ENCODE data around the gene KRTAP3-3.
"Not testable (repeated sequence)": the region's sequence is repeated elsewhere in the genome, so short reads cannot be mapped to it uniquely, and the experiment has no call there.

Gene KRTAP3-3

DNA sequence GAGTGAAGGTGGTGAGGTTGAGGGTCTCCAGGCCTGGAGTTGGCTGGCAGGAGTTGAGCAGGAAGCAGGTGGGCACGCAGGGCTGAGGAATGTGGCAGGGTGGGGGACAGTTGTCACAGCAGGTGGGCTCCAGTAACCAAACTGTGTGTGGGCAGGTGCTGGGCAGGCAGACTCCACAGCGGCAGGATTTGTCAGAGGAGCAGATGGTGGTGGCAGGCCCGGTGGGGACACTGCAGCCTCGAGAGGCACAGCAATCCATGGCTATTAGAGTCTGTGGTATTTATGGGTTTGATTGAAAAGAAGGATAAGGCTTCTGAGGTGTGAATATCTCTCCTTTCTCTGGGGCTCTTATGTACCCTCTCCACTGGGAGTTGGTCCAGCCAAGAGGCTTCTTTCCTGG, at the start of gene KRTAP3-3:
TSS of gene KRTAP3-3 (minus strand) at position 326 of the 400 bp plus-strand sequence. CDS start at position 259, 67 bp downstream.
- DNase-seq (ENCODE audit: low spot score), result no peak

DNA sequence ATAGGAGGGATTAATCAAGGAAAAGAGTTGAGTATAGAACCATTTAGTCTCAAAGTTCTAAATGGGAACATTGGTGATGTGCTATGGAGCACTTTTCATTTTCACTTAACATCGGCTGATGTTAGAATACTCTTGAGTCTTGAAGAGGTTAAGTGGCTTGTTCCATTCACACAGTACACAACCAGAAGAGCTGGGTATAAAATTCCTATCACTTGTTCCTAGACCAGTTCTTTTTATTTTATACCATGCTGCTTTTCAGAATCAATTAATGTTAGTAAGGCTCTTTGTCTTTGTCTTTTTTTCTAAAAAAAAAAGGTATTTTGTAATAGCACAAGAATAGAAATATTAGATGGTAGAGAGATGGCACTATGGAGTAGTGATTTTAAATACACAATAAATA, 49.0 kb upstream of the KRTAP3-3 start:
- DNase-seq (ENCODE audit: low spot score), result no peak

DNA sequence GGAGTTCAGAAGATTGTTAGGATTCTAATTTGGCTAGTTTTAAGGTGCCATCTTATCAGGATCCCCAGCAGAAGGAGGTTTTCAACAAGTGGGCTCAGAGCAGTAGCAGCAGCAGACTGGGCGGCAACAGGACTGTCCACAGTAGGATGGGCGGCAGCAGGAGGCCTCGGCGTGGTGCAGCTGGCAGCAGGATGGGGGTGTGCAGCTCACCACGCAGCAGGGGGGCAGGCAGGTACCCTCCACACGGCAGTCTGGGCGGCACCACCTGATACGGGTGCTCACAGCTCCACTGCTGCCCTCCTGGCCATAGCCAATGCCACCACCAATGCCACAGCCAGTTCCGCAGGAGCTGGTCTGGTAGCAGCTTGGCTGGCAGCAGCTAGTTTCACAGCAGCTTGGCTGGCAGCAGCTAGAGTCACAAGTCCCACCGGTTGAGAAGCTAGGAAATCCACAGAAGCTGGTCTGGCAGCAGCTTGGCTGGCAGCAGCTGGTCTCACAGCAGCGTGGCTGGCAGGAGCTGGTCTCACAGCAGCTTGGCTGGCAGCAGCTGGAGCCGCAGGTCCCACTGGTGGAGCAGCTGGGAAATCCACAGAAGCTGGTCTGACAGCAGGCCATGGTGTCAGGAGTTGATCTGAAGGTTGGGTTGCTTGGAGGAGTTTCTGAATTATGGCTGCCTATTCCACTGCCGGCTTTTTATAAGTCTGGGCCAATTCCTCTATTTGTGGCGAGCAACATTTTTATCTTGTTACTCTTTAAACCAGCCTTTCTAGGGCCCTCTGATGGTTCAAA, 47.0 kb upstream of the KRTAP3-3 start, which contains the start of gene KRTAP1-1:
TSS of gene KRTAP1-1 (minus strand) at position 668 of the 789 bp plus-strand sequence. CDS start at position 615, 53 bp downstream.
- DNase-seq (ENCODE audit: low spot score), result not testable (repeated sequence)

DNA sequence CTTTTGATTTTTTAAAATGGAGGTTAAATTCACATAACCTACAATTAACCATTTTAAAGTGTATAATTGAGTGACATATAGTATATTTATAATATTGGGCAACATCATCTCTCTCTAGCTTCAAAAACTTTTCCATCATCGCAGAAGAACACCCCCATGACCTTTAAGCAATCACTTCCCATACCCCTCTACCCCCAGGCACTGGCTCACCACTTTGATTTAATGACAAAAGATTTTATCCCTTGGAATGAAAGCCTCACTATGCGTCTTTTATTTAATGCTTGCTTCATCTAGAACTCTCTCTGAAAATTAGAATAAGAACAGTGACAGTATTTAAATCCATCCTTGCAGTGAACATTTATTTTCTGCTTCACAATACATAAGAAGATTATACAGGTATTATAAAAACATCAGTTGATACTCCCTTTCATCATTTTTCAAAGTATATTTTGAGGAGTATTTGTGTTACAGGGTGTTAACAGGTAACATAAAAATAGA, 43.9 kb upstream of the KRTAP3-3 start:
- DNase-seq (ENCODE audit: low spot score), result no peak

DNA sequence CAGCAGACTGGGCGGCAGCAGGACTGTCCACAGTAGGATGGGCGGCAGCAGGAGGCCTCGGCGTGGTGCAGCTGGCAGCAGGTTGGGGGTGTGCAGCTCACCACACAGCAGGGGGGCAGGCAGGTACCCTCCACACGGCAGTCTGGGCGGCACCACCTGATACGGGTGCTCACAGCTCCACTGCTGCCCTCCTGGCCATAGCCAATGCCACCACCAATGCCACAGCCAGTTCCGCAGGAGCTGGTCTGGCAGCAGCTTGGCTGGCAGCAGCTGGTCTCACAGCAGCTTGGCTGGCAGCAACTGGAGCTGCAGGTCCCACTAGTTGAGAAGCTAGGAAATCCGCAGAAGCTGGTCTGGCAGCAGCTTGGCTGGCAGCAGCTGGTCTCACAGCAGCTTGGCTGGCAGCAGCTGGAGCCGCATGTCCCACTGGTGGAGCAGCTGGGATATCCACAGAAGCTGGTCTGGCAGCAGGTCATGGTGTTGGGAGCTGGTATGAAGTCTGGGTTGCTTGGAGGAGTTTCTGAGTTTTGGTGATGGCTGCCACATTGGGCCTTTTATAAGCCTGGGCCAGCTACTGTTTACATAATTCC, 40.5 kb upstream of the KRTAP3-3 start, which contains the start of gene KRTAP1-3:
TSS of gene KRTAP1-3 (minus strand) at position 529 of the 590 bp plus-strand sequence. CDS start at position 476, 53 bp downstream.
- not testable (repeated sequence) for DNase-seq (ENCODE audit: low spot score)

DNA sequence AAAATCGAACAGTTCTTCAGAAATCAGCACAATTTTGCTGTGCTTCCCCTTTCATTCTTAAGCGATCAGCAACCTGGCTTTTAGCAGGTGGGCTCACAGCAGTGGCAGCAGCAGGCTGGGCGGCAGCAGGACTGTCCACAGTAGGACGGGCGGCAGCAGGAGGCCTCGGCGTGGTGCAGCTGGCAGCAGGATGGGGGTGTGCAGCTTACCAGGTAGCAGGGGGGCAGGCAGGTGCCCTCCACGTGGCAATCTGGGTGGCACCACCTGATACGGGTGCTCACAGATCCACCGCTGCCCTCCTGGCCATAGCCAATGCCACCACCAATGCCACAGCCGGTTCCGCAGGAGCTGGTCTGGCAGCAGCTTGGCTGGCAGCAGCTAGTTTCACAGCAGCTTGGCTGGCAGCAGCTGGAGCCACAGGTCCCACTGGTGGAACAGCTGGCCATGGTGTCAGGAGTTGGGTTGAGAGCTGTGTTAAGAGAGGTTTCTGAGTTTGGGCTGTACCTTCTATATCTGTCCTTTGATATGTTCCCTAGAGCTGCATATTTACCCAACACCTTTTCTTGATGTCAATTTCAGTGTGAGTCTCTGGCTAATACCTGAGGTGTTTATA, 35.8 kb upstream of the KRTAP3-3 start, which contains the start of gene KRTAP1-4:
TSS of gene KRTAP1-4 (minus strand) at position 563 of the 613 bp plus-strand sequence. CDS start at position 446, 117 bp downstream.
- DNase-seq (ENCODE audit: low spot score), result no peak

DNA sequence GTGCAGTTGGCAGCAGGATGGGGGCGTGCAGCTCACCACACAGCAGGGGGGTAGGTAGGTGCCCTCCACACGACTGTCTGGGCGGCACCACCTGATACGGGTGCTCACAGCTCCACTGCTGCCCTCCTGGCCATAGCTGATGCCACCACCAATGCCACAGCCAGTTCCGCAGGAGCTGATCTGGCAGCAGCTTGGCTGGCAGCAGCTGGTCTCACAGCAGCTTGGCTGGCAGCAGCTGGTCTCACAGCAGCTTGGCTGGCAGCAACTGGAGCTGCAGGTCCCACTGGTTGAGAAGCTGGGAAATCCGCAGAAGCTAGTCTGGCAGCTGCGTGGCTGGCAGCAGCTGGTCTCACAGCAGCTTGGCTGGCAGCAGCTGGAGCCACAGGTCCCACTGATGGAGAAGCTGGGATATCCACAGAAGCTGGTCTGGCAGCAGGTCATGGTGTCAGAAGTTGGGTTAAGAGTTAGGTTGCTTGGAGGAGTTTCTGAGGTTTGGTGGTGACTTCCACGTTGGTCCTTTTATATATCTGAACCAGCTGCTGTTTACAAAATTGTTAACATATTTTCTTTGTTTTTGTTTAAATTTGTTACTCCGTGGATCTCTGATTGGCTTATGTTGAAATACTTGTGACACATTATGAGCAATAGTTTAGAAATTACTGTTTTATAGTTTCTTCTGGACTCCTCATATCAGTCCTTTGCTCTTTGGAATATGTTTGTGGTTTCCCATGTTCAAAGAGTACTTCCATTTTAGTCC, 32.9 kb upstream of the KRTAP3-3 start, which contains the start of gene KRTAP1-5:
TSS of gene KRTAP1-5 (minus strand) at position 494 of the 757 bp plus-strand sequence. CDS start at position 441, 53 bp downstream.
- no peak for DNase-seq (ENCODE audit: low spot score)

DNA sequence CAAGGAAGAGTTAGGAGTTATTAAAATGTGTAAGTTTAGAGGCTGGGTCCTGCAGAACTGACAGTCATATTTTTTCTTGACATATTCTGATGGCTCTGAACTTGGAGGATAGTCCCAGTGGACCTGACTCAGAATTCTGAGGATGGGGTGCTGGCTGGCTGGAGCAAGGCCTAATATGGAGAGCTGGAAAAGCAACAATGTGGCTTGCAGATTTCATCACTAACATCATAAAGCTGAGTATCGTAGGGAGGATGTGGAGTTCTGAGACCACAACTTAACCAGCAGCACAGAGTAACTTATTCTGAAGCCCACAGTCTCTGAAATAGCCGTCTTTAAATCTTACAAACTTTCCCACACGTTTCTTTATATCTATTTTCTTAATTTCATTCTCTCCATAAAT, 30.7 kb upstream of the KRTAP3-3 start:
- DNase-seq (ENCODE audit: low spot score), result no peak

DNA sequence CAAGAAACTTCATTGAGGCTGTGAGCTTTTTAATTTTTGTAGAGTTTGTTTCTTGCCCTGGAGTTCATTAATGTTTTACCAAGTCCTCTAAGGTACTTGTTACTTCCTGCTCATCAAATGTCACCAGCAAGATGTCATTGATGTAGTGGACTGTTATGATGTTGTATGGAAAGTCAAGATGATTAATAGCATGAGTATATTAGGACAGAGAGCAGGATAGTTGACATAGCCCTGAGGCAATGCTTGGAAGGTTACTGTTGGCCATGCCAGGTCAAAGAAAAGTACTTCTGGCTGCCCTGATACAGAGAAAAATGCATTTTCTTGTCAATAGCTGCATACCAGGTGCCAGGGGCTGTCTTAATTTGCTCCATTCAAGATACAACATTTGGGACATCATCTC, 26.4 kb upstream of the KRTAP3-3 start:
- DNase-seq (ENCODE audit: low spot score), result no peak

DNA sequence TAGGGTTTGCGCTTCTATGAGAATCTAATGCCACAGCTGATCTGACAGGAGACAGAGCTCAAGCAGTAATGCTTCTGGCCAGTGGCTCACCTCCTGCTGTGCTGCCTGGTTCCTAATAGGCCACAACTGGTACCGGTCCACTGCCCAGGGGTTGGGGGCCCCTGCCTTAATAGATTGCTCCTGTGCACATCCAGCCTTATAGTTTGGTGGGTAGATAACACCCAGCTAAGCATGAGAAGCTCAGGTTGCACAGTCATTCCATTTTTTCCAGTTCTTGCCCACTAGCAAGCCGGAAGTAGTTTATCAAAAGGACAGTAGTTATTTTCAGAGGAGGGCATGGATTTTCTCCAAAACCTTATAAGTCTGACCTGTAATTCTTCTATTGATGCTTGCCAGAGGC, 25.5 kb upstream of the KRTAP3-3 start:
- DNase-seq (ENCODE audit: low spot score), result no peak

DNA sequence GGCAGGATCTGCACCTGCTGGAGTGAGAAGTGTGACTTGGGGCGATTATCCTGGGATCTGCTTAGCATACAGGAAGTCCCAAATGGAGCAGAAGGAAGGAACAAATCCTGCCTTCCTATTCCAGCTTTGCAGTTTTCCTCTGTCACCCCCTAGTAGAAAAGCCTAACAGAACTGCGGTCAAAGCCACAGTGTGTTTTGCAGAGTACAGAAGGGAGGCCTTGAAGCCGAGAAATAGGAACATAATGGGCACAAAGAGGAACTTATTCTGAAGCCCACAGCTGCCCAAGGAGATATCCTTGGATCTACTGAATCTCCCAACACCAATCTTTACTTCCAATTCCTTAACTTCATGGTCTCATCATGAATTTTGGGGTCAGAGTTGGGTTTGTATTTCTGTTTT, 24.6 kb upstream of the KRTAP3-3 start:
- DNase-seq (ENCODE audit: low spot score), result no peak

DNA sequence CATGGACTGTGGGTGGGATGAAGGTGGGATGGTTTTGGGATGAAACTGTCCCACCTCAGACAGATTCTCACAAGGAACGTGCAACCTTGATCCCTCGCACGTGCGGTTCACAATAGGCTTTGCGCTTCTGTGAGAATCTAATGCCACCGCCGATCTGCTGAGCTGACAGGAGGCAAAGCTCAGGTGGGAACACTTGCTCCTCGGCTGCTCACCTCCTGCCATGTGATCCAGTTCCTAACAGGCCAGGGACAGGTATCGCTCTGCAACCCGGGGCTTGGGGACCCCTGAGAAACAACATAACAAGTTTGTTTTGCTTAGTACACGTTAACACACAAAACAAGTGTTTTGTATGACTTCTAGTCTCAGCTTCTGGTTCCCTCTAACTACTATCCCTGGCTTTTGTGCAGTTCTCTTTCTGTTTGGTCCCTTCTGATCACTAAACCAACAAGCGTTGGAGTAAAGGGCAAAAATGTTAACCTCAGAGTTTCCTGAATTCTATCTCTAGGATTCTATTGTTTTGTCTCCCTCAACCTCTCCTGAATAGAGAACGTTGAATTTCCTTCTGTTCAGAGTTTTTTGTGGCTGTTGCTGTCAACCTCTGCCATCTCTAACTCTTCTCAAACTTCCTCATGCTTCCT, 22.7 kb upstream of the KRTAP3-3 start:
- DNase-seq (ENCODE audit: low spot score), result no peak

DNA sequence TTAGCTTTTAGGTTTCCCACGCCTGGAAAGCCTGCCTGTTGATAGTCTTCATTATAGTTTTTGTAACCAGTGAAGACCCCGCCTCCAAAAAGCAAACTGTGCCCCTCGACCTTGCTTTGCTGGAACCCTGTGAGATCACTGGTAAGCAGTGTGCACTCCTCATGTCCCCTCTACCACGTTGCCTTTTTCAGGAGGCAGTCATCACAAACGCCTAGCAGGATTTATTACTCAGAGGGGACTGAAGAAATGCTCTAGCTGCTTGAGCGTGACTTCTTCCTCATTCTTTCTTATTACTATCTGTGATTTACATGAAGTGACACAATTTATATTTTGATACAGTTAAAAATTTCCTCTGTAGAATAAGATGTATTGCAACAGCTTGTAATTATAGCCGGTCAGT, 21.5 kb upstream of the KRTAP3-3 start:
- DNase-seq (ENCODE audit: low spot score), result no peak

DNA sequence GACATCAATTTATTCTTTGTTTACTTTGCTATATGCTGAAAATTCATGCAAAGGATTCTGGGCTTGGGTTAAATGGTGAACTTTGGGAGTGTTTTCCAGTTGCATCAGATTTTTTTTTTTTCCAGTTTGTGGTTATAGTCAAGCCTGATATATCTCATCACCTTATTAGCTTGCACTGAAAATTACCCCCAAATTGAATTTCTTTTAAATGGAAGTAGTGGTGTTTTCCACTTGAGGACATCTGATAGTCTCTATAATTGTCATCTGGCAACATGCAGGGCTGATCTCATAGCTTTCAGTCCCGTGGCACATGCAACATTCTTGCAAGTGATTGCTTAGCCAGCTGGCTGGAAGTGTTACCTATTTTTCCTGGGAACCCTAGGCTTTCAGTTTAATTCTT, 19.6 kb upstream of the KRTAP3-3 start:
- DNase-seq (ENCODE audit: low spot score), result no peak

DNA sequence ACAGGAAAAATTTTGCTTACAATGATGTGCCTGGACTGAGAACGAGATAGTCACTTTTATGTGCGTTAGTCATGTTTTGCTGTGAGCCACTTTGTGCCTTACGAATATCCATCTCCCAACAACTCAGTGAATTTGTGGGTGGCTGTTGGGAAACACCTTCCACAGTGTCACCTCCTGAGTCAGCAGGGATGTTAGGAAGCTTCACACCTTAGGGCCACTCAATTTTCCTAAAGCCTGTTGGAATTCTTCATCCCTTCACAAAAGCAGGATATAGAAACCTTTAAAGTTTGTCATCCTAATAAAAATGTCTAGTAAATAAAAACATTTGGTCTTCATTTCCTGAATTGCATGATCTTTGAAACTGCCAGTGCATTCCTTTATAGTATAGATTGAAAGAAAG, 19.2 kb upstream of the KRTAP3-3 start:
- no peak for DNase-seq (ENCODE audit: low spot score)

DNA sequence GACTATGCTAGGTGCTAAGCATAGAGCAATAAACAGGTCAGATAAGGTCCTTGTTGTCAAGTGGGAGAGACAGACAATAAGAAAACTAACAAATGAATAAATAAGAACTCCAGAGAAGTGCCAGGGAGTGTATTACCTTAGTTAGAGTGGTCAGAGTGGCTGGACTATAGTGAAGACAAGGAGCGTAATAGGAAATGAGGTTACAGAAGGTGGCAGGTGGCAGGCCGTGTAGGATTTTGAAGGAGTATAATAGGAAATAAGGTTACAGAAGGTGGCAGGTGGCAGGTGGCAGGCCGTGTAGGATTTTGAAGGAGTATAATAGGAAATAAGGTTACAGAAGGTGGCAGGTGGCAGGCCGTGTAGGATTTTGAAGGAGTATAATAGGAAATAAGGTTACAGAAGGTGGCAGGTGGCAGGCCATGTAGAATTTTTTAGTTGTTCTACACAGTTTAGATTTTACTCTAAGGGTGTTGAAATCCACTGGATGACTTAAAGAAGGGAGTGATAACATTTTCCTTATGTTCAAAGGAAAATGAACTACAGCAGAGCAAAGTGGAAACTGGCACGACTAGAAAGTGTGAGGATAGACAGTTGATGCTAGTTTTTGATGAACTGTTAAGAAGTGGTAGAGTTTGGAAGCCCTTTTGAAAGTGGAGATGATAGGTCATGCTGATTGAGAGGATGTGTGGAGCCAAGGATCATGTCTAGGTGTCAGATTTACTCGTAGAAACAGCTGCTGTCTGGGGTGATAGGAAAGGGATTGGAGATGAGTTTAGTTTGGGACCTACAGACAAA, 18.6 kb upstream of the KRTAP3-3 start:
- no peak for DNase-seq (ENCODE audit: low spot score)

DNA sequence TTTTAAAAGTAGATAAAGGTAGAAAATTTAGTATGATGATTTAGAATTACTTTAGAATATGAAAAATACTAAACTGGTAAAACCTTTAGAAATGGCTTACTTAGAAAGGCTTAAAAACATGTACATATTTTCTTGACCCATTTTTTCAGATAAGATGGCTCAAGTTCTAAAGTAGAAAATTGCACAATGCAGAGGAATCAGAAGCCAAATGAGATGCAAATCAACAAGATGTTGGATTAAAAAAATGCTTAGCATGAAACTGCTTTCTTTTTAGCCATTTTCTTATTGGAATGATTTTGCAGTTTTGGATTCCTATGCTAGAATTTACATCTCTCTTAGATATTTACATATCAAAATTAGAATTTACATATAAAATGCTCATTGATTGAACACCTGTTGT, 16.5 kb upstream of the KRTAP3-3 start:
- DNase-seq (ENCODE audit: low spot score), result no peak

DNA sequence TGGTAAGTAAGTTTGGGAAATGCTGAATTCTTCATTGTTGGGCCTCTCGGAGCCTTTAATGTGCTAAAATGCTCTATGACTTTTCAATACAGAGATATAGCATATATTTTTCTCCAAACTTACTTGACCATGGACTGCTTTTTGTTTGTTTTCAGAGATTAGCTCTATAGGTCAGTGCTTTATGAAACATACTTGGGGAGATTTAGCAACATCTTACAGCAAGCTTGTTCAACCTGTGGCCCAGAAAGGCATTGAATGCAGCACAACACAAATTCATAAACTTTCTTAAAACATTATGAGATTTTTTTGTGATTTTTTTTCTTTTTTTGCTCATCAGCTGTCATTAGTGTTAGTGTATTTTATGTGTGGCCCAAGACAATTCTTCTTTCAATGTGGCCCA, 16.0 kb upstream of the KRTAP3-3 start:
- DNase-seq (ENCODE audit: low spot score), result no peak

DNA sequence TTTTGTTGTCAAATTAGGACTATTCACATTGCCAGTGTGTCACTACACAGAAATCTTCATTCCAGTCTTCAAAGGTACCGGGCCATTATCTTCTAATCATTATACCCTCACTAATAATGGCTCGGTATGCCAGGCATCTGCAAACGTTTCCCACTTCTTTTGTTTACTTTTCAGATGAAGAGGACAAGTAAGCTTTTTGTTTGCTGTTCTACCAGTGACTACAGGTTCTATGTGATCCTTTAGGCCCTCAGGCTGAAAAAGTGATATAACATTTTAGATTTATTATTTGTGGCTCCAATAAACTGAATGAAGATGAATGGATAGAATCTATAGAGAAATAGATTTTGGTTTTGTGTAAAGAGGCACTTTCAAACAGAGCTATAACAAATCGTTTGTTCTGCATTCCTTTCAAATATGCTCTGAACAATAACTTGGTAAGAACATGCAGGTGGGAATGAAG, 15.4 kb upstream of the KRTAP3-3 start:
- DNase-seq (ENCODE audit: low spot score), result no peak

DNA sequence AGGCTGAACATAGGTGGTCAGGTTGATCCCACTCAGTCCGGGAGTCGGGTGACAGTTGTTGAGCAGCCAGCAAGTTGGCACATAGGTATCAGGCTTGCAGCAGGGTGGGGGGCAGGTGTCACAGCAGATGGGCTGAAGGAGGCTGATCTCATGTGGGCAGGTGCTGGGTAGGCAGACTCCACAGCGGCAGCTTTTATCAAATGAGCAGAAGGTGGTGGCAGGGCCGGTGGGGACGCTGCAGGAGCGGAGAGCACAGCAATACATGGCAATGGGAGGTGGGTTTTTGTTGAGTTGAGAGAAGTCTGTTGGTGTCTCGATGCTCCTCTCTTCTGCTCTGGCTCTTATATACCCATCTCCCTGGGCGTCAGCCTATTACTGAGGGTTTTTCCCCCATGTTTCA, 14.8 kb upstream of the KRTAP3-3 start, which contains the start of gene KRTAP3-1:
TSS of gene KRTAP3-1 (minus strand) at position 318 of the 400 bp plus-strand sequence. CDS start at position 264, 54 bp downstream.
- no peak for DNase-seq (ENCODE audit: low spot score)

Measured in CD4-positive, alpha-beta T cell treated with Interleukin-15 for 4 hours (primary cell).